K562 (cell line): Measurements from ENCODE around the gene CCDC15. TPM values are rescaled to one million over a fixed set of nuclear protein-coding genes. Genes with fewer than 3 reads are reported as not detected.
A peak's percentile ranks its signal among the peaks of the same experiment; 100 is the strongest.

Source experiments
- ARID2 ChIP-seq: fragments of 450-650 bp; IDR thresholded peaks from 2 replicates; pipeline ENCODE4 v1.6.1; 2017; ENCODE audit warnings: antibody characterized with exemption, mild to moderate bottlenecking
- BRCA1 ChIP-seq, 2 experiments: fragments of 450-650 bp in 1 of 2; sonication (generic) in 1 of 2; formaldehyde crosslinking in 1 of 2; IDR thresholded peaks; 2 replicates each; pipeline versions ENCODE4 v1.5.0 to v1.6.1; 2017 to 2020; ENCODE audit warnings: mild to moderate bottlenecking in 1 of 2, missing genetic modification reagents in 1 of 2
- CEBPZ ChIP-seq: fragments of 150-350 bp; IDR thresholded peaks from 2 replicates; pipeline ENCODE4 v1.6.1; 2014; ENCODE audit warnings: low read depth, mild to moderate bottlenecking, low read length, borderline replicate concordance
- CSDE1 ChIP-seq, 2 experiments: fragments of 450-650 bp; IDR thresholded peaks; 2 replicates each; pipeline ENCODE4 v1.6.1; 2016; ENCODE audit warnings: mild to moderate bottlenecking in 1 of 2
- CTBP1 ChIP-seq: fragments of 450-650 bp; IDR thresholded peaks from 2 replicates; pipeline ENCODE4 v1.6.1; 2016; ENCODE audit warnings: borderline replicate concordance
- DACH1 ChIP-seq: fragments of 450-650 bp; IDR thresholded peaks from 2 replicates; pipeline ENCODE4 v1.6.1; 2018; ENCODE audit not compliant: partially characterized antibody
- E2F6 ChIP-seq, 2 experiments: IDR thresholded peaks; 2 replicates each; pipeline ENCODE4 v1.6.1; 2011; ENCODE audit warnings: borderline replicate concordance in 1 of 2, control low read depth in 1 of 2, low read depth in 1 of 2, low read length in 1 of 2, mild to moderate bottlenecking in 1 of 2, mixed read lengths in 1 of 2, moderate library complexity in 1 of 2; ENCODE audit not compliant: insufficient read depth in 1 of 2, insufficient read length in 1 of 2, poor library complexity in 1 of 2, severe bottlenecking in 1 of 2; ENCODE audit errors: extremely low read depth in 1 of 2
- ETV1 ChIP-seq: fragments of 450-650 bp; conservative IDR thresholded peaks from 2 replicates; pipeline ENCODE4 v1.6.1; 2016; ENCODE audit warnings: missing genetic modification characterization, control low read depth, low read depth, missing compliant biosample characterization
- GTF2A2 ChIP-seq: IDR thresholded peaks from 2 replicates; pipeline ENCODE4 v1.6.1; 2016; ENCODE audit warnings: mild to moderate bottlenecking, missing genetic modification characterization, missing compliant biosample characterization
- HDAC3 ChIP-seq: fragments of 450-650 bp; IDR thresholded peaks from 2 replicates; pipeline ENCODE4 v1.6.1; 2018; ENCODE audit warnings: borderline replicate concordance, mild to moderate bottlenecking, moderate library complexity; ENCODE audit not compliant: partially characterized antibody
- HES1 ChIP-seq: fragments of 450-650 bp; IDR thresholded peaks from 2 replicates; pipeline ENCODE4 v1.6.1; 2016; ENCODE audit warnings: low read depth, mild to moderate bottlenecking, moderate library complexity
- NFIC ChIP-seq: fragments of 450-650 bp; IDR thresholded peaks from 2 replicates; pipeline ENCODE4 v1.6.1; 2017; ENCODE audit warnings: mild to moderate bottlenecking, inconsistent platforms
- PRPF4 ChIP-seq: fragments of 200-400 bp; formaldehyde crosslinking; IDR thresholded peaks from one replicate; pipeline ENCODE4 v1.6.1; 2017; ENCODE audit warnings: low read length, low read depth, mild to moderate bottlenecking; ENCODE audit not compliant: insufficient read depth, poor library complexity, severe bottlenecking
- SOX6 ChIP-seq: fragments of 450-650 bp; IDR thresholded peaks from 2 replicates; pipeline ENCODE4 v1.6.1; 2014; ENCODE audit warnings: mild to moderate bottlenecking
- SRSF9 ChIP-seq: fragments of 200-400 bp; formaldehyde crosslinking; IDR thresholded peaks from 2 replicates; pipeline ENCODE4 v1.6.1; 2017; ENCODE audit warnings: low read depth, low read length, borderline replicate concordance
- TCFL5 ChIP-seq: fragments of 250-450 bp; sonication (Bioruptor Pico); conservative IDR thresholded peaks from 2 replicates; pipeline ENCODE4 v1.6.1; 2021; ENCODE audit warnings: mild to moderate bottlenecking, moderate library complexity, matching md5 sums
- TRIM24 ChIP-seq, 2 experiments: fragments of 450-650 bp; IDR thresholded peaks; 2 replicates each; pipeline ENCODE4 v1.6.1; 2016
- ZBTB7A ChIP-seq: IDR thresholded peaks from 2 replicates; pipeline ENCODE4 v1.6.1; 2011; ENCODE audit warnings: low read depth, mild to moderate bottlenecking, low read length, moderate library complexity, borderline replicate concordance; ENCODE audit not compliant: control insufficient read depth
- ZFP1 ChIP-seq: fragments of 450-650 bp; formaldehyde crosslinking; IDR thresholded peaks from 2 replicates; pipeline ENCODE4 v1.4.0; 2020; ENCODE audit warnings: mild to moderate bottlenecking, mixed read lengths
- ZNF217 ChIP-seq: sonication (generic); formaldehyde crosslinking; IDR thresholded peaks from 2 replicates; pipeline ENCODE4 v1.8.0; 2022; ENCODE audit warnings: mild to moderate bottlenecking, missing genetic modification reagents
- ZNF57 ChIP-seq: fragments of 450-650 bp; formaldehyde crosslinking; IDR thresholded peaks from 2 replicates; pipeline ENCODE4 v1.4.0; 2020; ENCODE audit warnings: mild to moderate bottlenecking, moderate library complexity
- ZNF707 ChIP-seq: fragments of 250-450 bp; sonication (Bioruptor Pico); conservative IDR thresholded peaks from 2 replicates; pipeline ENCODE4 v1.8.0; 2022; ENCODE audit warnings: inconsistent platforms, mild to moderate bottlenecking, moderate library complexity
- polyA plus RNA-seq, 8 experiments: library from polyadenylated mRNA; depleted of rRNA in 4 of 8; stranded (reverse) in 5 of 8; unstranded in 3 of 8; fragments of >200 nt; fragmentation: Nextera tagmentation in 2 of 8; fragmentation: Illumina TruSeq in 1 of 8; extraction: Ambion mirVana in 2 of 8; extraction: Trizol in 1 of 8; gene quantifications; 2 replicates each; pipeline versions ENCODE4 v1.2.1 to v1.2.3, GENCODE V29; 2011 to 2014; ENCODE audit warnings: inconsistent platforms in 1 of 8, missing spikeins in 1 of 8
- total RNA-seq, 7 experiments: library from RNA; depleted of rRNA in 6 of 7; stranded (reverse); fragments of >200 nt in 6 of 7; fragmentation: Illumina TruSeq in 2 of 7; extraction: Trizol in 2 of 7; gene quantifications; 2 replicates each; pipeline versions ENCODE4 v1.2.1 to v1.2.3, GENCODE V29; 2011 to 2021; ENCODE audit warnings: low replicate concordance in 1 of 7

The CCDC15 gene
- total and polyA plus RNA-seq, 9 of the 15 experiments (the other 6 are each of a cell fraction or from before 2014, with no cell fraction given): 1.9 to 9.2 (median 3.9) TPM

GRCh38 chr11:124953753-124954589 lies at the start of gene CCDC15 (continued):
- TF ChIP-seq ZFP1 (CRISPR knock-in tag): no peak
- no peak for TF ChIP-seq ZNF57 (CRISPR knock-in tag)
- peak; percentile 15; the same call in 1 of the 2 replicates for TF ChIP-seq SOX6
- no peak for TF ChIP-seq BRCA1 (IDR thresholded peaks at IDR 0.05)
- TF ChIP-seq BRCA1 (CRISPR knock-in tag; IDR thresholded peaks at IDR 0.05): no peak
- TF ChIP-seq ZNF217 (CRISPR knock-in tag): no peak
- TF ChIP-seq HDAC3: no peak
- no peak for TF ChIP-seq TCFL5 (CRISPR knock-in tag)
- TF ChIP-seq CEBPZ: no peak; the same call in 1 of the 2 replicates
- no peak for TF ChIP-seq ZNF707
- TF ChIP-seq HES1: no peak
- TF ChIP-seq E2F6 (IDR thresholded peaks at IDR 0.05; ENCODE audit: borderline replicate concordance in 1 of 2, extremely low read depth in 1 of 2, insufficient read depth in 1 of 2, insufficient read length in 1 of 2, low read depth in 1 of 2, low read length in 1 of 2, poor library complexity in 1 of 2, severe bottlenecking in 1 of 2): peak; percentile 86 to 87
- no peak for TF ChIP-seq DACH1
- no peak for TF ChIP-seq PRPF4
- TF ChIP-seq ARID2: peak; percentile 43; the same call in 1 of the 2 replicates
- TF ChIP-seq TRIM24 (IDR thresholded peaks at IDR 0.05): 0 out of 4 replicates have a peak, but pooled peaks of 1 of the 2 experiments have one; percentile 7
- no peak for TF ChIP-seq ZBTB7A
- TF ChIP-seq SRSF9: no peak
- no peak for TF ChIP-seq CSDE1 (IDR thresholded peaks at IDR 0.05)
- TF ChIP-seq CTBP1: peak; percentile 59; the same call in 1 of the 2 replicates
- peak; percentile 67 for TF ChIP-seq NFIC
- peak; percentile 48; the same call in 1 of the 2 replicates for TF ChIP-seq ETV1 (tag)
- no peak for TF ChIP-seq GTF2A2
